GM18499 (cell line): Measurements from ENCODE around the gene COL23A1.

ENCODE experiments used
- ATAC-seq: cut with Tn5 transposase; IDR thresholded peaks from one replicate; pipeline ENCODE4 v1.9.1; 2021; ENCODE audit warnings: moderate number of reproducible peaks; ENCODE audit not compliant: insufficient read depth, unreplicated experiment

The COL23A1 gene

DNA sequence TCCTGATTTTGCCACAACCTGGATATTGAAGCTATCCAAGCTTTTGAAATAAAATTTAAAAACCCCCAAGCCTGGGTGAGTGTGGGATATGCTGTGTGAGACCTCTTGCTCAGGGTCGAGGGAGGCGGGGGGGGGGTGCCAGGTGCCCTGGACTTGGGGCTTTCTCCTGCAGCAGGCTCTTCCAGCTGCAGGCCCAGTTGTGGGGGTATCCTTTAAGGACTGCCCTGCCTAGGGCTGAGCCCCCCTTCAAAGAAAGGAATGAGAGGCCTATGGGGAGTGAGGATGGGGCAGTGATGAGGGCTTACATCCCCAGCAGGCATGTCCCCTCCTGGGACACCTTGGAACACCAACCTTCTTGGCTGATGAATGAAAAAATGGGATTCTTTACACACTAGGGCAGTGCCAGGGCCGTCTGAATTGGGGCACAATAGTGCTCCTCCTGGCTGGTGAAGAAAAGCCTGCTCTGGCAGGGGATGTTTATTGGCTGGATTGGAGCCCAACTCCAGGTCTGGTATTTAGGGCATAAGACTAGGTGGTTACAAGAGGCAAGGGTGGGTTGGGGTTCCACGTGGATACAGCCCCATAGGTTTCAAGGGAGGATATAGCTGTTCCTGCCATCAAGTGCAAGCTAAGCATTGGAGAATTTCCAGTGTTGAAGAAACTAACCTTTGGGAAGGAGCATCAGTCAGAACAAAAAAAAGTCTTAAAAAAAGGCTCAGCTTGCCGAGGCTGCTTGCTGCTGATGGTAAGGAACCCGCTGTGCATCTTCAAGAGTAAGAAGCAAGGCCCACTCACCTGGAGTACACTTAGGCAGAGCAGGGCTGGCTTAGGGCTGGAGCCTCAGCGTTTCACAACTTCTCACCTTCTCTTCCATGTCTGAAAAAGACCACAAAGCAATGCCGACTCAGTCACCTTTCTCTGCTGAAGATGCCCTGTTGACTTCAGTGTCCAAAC, 378.8 kb downstream of the COL23A1 start:
- no peak for ATAC-seq

DNA sequence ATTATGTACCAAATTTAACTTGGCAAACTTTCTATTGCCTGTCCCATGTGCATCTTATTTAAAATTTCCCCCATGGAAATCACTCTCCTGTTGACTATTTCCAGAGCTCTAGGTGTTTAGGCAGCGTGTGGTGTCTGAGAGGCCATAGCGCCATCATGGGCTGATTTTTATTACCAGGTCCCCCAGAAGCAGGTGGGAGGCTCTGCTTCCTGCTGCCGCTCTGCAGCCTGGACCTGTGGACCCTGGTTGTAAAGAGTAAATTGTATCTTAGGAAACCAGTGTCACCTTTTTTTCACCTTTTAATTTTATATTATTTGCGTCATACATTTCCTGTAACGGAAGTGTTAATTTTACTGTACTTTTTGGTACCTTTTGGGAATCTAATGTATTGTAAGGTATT, 379.5 kb downstream of the COL23A1 start:
- no peak for ATAC-seq

DNA sequence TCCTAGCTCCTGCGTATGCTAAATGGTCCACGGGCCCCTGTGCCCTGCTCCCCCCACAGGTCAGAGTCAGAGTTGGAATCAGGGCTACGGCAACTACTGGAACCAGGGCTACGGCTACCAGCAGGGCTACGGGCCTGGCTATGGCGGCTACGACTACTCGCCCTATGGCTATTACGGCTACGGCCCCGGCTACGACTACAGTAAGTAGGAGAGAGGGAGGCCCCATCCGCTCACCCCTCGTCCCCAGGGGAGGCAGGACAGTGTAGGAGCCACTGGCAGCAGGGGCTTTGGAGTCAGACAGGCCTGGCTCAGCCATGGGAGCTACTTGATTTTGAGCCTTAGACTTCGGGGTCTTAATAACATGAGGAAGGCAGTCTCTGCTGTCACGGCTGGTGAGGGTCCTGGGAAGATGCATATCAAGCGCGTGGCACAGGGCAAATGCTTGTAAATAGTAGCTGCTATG, 380.1 kb downstream of the COL23A1 start:
- ATAC-seq: no peak

DNA sequence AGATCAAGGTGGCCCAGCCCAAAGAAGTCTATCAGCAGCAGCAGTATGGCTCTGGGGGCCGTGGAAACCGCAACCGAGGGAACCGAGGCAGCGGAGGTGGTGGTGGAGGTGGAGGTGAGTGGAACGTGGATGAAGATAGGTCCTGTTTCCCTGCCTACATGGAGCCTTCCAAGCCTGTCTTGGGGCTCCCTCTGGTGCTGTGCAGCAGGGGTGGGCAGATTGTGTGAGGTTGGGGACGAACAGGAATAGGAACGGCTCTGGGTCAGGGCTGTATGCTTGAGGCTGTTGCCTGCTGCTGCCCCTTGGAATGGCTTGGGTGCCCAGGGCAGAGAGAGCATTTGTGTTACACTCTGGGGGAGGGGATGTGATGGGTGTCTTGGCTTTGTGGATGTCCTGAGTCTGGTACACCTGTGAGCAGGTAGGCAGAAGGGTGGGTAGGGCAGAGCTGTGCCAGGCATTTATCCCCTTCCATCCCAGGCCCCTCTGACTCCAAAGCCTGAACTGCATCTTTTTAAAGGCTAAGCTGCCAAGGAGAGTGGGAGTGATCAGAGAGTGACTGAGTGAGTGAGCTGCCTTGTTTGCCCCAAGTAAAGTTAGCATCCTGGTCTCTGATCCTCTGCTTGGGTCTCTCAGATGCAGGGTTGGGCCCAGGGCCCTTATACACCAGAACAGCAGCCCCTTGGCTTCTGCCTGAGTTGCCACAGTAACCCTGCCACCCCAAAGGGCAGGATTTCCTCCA, 380.7 kb downstream of the COL23A1 start:
- no peak for ATAC-seq

DNA sequence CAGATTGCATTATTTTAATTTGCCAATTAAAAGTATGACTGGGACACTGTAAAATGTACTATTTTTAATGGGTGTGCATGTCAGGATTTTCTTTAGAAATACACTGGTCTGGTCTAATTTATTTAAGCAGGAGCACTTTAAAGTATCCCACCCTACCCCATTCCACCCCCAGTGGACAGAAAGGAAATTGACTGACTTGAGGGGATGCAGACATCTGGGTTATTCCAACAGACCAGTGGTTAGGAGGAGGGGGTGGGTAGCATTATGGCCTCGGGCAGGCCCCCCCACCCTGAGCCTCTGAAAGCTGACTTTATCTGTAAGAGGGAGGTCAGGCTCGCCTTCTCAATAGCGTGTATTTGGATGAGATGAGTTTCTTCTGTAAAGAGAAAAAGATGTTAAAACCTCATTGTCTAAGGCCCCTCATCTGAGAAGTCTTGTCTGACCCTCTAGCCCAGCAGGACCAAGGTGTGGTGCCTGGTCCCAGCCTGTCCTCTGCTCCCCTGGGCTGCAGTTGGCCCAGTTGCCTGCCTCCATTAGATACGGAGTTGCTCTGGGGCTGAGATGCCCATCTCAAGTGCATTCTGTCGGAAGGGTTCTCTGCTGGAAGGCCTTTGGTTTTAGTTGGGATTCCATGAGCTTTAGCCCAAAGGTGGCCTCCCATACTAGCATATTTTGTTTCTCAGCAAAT, 381.5 kb downstream of the COL23A1 start:
- no peak for ATAC-seq

DNA sequence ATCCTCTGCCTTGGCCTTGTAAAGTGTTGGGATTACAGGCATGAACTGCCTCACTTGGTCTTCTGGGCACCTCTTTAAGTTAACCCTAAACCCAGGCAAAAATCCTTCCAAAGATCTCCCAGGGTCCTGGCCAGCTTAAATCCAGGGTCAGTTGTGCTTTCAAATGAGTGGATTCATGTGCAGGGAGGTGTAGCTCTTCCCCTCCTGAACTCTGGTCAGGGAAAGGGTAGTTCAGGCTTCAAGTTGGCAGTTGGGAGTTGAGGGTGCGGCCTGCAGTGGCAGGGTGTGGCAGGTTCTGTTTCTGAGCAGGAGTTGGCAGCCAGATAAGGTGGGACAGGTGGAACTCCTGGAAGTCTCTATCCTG, 382.3 kb downstream of the COL23A1 start:
- no peak for ATAC-seq

DNA sequence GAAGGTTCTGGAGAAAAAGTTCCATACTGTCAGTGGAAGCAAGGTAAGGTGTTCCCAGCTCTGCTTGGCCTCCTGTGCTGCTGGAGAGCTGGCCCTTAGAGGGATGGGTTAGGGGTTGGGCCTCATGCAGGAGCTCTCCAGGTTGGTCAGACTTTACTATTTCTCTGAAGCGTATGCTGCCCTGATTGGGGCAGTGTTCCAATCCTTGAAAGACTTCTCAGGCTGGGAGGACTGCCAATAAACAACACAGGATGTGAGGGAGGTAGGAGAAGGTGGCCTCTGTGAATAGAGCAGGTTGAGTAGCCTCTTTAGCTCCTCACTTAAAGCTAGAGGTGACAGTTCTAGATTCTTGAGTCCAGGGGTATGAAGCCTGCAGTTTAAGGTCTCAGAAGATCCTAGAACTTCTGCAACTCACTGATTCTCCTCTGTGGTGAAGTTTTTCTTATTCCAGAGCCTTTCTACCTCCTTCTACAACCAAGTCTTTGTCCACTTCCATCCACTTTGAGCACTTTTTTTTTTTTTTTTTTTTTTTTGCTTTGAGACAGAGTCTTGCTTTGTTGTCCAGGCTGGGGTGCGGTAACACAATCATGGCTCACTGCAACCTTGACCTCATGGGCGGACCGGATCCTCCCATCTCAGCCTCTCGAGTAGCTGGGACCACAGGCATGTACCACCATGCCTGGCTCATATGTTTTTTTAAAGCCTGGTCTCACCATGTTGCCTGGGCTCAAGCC, 382.8 kb downstream of the COL23A1 start:
- ATAC-seq: no peak

DNA sequence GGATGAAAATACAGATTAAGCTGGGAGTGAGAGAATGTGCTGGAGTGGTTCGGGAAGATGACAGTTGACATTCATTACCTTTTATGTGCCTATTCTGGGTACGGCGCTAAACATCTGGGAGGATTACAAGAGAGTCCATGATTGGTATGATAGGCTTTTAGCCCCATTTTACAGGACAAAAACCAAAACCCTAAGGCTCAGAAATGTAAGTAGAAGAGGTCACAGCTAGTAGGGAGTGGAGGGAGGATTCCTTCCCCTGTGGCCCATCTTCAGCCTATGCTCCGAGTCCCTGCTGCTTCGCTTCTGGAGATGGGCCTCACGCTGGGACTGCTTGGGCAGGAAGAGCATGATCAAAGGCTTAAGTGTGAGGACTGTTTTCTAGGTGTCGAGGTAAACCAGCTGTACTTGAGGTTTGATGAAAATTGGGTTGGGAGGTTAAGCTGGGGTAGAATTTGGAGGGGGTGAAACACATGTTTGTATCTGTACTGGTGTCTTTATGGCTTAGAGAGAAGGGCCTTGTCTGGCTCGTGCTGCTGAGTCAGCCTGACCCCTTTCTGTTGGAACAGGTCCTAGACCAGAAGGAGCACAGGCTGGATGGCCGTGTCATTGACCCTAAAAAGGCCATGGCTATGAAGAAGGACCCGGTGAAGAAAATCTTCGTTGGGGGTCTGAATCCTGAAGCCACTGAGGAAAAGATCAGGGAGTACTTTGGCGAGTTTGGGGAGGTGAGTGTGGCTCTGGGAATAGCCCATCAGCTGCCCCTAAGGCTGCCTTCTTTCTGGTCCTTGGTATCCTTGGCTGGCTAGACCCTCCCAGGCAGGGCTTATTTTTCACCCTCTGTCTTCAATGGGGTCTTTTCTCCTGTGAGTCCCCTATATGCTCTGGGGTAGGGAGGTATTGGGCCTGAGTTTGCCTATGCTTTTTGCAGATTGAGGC, 383.8 kb downstream of the COL23A1 start:
- no peak for ATAC-seq

DNA sequence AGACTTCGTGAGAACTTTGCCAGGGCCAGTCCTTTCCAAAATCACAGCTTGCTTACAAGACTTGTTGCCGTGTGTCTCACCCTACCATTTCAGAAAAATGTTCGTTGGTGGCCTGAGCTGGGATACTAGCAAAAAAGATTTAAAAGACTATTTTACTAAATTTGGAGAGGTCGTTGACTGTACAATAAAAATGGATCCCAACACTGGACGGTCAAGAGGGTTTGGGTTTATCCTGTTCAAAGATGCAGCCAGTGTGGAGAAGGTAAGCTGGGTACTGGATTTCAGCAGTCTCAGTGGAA, 384.5 kb downstream of the COL23A1 start:
- no peak for ATAC-seq

DNA sequence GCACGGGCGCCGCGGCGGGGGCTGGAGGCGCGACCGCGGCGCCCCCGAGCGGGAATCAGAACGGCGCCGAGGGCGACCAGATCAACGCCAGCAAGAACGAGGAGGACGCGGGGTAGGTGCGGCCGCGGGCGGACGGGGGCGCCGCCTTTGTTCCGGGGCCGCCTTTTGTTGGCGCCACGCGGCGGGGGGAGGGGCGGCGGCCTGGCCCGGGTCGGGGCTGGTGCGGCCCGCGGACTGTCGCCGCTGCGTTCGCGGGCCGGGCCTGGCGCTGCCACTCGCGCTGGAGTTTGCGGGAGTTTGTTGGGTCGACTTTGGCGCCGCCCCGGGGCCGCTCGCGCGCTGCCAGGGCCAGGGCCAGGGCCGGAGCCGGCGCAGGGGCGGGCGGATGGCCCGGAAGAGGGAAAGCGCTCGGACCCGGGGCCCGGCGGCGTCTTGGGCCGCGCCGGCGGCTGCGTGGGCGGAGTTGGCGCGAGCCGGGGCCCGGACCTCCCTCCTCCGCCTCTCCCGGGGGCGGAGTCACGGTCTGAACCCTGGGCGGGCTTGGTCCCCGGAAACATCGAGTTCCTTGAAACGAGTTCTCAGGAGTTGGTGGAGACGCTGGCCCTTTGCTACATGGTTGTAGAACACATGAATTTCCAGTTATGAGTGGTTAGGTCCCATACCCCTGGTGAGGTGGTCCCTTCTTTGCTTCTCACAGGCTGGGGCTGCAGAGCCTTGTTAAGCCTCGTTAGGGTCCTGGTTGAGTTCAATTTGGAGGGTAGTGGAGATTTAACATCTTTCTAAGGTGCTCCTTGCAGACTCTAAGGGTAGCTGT, 385.1 kb downstream of the COL23A1 start:
- peak; percentile 33 for ATAC-seq

DNA sequence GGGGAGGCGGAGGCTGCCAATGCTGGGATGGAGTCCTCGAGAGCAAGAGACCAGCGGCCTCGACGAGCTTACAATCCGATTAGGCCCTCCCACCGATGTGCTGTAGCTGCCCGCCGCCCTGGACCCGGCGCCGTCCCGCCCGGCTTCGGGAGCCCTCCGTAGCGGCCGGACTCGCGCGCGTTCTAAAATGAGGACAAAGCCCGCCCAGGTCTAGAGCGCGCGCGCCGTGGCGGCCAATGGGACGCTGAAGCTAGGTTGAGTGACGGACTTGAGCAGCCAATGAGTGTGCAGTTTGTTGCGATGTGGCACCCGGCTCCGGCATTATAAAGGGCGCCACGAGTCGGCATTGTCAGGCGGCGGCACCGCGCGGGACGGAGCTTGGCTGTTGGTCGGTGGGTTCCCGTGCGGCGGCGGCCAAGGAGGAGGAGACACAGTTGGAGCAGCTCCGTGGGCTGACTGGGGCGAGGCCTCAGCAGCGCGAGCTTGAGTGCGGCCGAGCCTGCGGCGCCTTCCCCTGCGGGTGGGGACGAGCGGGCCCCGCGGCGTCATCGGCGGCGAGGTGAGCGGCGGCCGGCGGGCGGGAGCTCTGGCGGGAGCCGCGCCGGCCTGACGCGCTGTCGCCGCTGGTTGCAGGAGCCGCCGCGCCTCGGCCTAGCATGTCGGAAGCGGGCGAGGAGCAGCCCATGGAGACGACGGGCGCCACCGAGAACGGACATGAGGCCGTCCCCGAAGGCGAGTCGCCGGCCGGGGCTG, 385.8 kb downstream of the COL23A1 start, which contains the start of gene HNRNPAB:
TSS of gene HNRNPAB (plus strand) at position 352 of the 753 bp plus-strand sequence. CDS start at position 657, 305 bp downstream.
- peak; percentile 52 for ATAC-seq

DNA sequence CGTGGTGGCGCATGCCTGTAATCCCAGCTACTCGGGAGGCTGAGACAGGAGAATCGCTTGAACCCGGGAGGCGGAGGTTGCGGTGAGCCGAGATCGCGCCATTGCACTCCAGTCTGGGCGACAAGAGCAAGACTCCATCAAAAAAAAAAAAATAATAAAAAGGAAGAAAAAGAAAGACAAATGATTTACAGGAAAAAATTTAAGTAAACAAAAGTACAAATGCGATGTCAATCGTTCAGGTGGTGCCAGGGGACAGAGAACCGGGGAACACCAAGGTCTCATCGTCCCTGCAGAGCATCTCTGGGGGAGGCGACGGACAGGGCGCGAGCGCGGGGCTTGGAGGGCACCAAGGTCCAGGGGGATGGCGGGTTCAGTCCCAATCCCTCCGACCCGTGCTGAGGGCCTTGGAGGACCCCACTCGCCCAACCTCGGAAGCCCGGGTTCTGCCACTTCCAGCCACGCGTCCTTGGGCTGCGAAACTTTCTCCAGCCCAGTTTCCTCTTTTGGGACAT, 386.5 kb downstream of the COL23A1 start:
- ATAC-seq: no peak

DNA sequence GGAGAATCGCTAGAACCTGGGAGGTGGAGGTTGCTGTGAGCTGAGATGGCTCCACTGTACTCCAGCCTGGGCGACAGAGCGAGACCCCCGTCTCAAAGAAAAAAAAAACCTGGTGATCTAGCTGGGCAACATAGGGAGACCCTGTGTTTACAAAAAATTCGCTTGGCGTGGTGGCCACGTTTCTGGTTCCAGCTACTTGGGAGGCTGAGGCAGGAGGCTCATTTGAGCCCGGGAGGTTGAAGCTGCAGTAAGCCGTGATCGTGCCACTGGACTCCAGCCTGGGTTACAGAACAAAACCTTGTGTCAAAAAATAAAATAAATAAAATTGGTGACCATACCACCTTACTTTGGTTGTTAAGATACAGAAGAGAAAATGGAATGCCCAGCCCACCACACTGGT, 387.7 kb downstream of the COL23A1 start:
- ATAC-seq: no peak

DNA sequence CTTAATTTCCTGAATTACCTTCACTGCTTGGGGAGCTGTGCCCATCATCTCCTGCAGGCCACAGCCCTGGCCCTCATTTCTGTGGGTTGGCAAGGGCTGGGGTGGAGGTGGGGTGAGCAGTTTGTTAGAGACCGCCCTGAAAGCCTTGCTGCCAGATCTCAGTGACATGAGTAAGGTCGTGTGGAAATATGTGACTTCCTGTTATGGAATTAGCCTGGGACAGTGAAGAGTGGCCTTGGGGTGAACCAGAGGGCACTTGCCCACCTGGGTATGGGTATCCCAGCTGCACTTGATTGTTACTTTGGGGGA, 388.3 kb downstream of the COL23A1 start:
- ATAC-seq: no peak

DNA sequence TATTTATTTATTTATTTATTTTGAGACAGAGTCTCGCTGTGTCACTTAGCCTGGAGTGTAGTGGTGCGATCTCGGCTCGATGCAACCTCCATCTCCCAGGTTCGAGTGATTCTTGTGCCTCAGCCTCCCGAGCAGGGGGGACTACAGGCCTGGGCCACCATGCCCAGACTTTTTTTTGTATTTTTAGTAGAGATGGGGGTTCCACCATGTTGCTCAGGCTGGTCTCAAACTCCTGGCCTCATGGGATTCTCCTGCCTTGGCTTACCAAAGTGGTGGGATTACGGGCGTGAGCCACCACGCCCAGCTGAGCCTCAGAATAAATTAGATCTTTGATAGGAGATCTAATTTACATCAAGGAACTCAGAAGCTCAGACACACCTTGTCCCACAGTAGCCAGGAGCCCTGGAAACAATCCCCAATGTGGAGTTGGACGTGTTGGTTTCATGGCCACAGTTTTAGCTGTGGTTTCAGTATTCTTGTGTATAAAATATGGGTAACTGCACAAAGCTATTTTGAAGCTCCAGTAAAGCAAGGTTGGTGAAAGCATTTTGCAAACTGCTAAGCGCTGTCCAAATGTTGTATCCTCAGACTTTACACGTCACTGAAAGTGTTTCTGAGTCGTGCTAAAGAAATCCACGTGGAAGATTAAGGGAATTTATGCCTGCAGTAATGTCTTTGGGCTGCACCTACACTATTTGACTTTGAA, 388.8 kb downstream of the COL23A1 start:
- no peak for ATAC-seq

DNA sequence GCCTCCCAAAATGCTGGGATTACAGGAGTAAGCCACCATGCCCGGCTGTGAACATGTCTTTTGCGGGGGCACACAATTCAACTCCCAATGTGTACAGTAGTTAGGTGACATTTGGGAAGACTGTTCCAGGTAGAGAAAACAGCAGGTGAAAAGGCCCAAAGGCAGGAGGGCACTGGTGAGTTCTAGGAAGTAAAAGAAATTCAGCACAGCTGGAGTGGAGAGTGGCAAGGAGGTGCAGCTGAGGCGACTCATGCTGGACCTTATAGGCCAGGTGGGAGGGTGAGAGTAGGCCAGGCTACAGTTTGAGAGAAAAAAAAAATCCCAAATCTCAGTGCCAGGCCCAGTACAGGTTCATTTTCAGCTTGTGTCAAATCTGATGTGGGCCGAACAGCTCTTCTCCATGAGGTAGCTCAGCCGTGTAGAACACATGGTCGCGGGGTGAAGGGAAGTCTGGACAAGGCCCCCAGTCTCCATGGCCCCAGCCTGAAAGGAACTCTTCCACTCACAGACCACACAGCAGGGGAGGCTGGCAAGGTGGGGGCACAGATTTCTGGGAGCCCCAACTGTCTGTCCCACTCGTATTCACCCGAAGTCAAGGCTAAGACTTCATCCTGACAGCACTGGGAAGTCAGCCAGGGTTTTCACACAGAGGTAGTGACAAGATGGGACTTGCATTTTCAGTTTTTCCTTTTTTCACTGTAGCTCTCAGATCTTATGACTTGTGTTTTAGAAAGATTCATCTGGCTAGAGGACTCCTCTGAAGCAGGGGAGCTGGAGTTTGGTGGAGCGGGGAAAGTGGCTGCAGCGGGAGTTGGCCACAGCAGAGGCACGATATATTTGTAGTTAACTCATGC, 390.4 kb downstream of the COL23A1 start:
- ATAC-seq: no peak
